ENCODE data around the gene STX16. TPM values are rescaled to one million over a fixed set of nuclear protein-coding genes. Genes with fewer than 3 reads are reported as not detected.

Gene STX16
- total RNA-seq: 37.2 and 47.7 TPM in 2 replicates

GRCh38 chr20:58650776-58651558 is at the start of gene STX16:
TSS of gene STX16 (plus strand) at chr20:58651283. CDS start at chr20:58652007, 724 bp downstream.

GRCh38 chr20:58692579-58693225 is 41.6 kb downstream of the STX16 start, which contains the start of gene NPEPL1:
TSS of gene NPEPL1 (plus strand) at chr20:58692800. CDS start at chr20:58692901, 101 bp downstream.

Other genes with a start within 250 kb of the STX16 start
- 7.3 and 9.0 TPM in 2 replicates for gene APCDD1L, start 135.9 kb upstream of the STX16 start, total RNA-seq
- gene NPEPL1, start 41.5 kb downstream of the STX16 start, total RNA-seq: 19.7 and 21.4 TPM in 2 replicates
- 0.58 and 1.1 TPM in 2 replicates for gene GNAS-AS1, start 199.6 kb downstream of the STX16 start, total RNA-seq
- gene GNAS, start 201.4 kb downstream of the STX16 start, total RNA-seq: 220 and 244 TPM in 2 replicates